ENCODE measurements around the gene ASB13.

Gene ASB13

GRCh38 chr10:5662708-5663579 lies 3.5 kb downstream of the ASB13 start:
- DNase-seq = no peak
- Mint-ChIP-seq H3K36me3 (ENCODE audit: low read depth) (peaks cover 2% of the 10 kb centered on the region), H3K4me3 (no peak overlapping the region), H3K27me3 (no peaks in the 10 kb centered on the region), H3K9me3 (no peaks in the 10 kb centered on the region), H3K4me1 (ENCODE audit: low read depth) (peaks cover 34% of the 10 kb centered on the region), H3K27ac (no peak overlapping the region)

GRCh38 chr10:5661043-5661442 lies 5.4 kb downstream of the ASB13 start:
- no peaks in the 10 kb centered on the region for H3K27me3 Mint-ChIP-seq
- no peaks in the 10 kb centered on the region for H3K36me3 Mint-ChIP-seq (ENCODE audit: low read depth)
- no peak for DNase-seq
- H3K4me3 Mint-ChIP-seq = no peak overlapping the region
- no peaks in the 10 kb centered on the region for H3K9me3 Mint-ChIP-seq
- H3K4me1 Mint-ChIP-seq (ENCODE audit: low read depth) = peaks cover 39% of the 10 kb centered on the region
- no peak overlapping the region for H3K27ac Mint-ChIP-seq

GRCh38 chr10:5659702-5660528 lies 6.5 kb downstream of the ASB13 start:
- no peak for DNase-seq
- no peak overlapping the region for H3K4me3 Mint-ChIP-seq
- no peak overlapping the region for H3K27ac Mint-ChIP-seq
- H3K9me3 Mint-ChIP-seq = no peaks in the 10 kb centered on the region
- peaks cover 43% of the 10 kb centered on the region for H3K4me1 Mint-ChIP-seq (ENCODE audit: low read depth)
- no peaks in the 10 kb centered on the region for H3K27me3 Mint-ChIP-seq
- no peaks in the 10 kb centered on the region for H3K36me3 Mint-ChIP-seq (ENCODE audit: low read depth)

- H3K27me3 Mint-ChIP-seq = no peaks in the 10 kb centered on the region
- H3K9me3 Mint-ChIP-seq = no peaks in the 10 kb centered on the region
- no peak overlapping the region for H3K27ac Mint-ChIP-seq
- no peak overlapping the region for H3K4me3 Mint-ChIP-seq
- DNase-seq = no peak
- peaks cover 47% of the 10 kb centered on the region for H3K4me1 Mint-ChIP-seq (ENCODE audit: low read depth)
- H3K36me3 Mint-ChIP-seq (ENCODE audit: low read depth) = no peaks in the 10 kb centered on the region
Observed at GRCh38 chr10:5658871-5659618, 7.3 kb downstream of the ASB13 start.

GRCh38 chr10:5656737-5657579 lies 9.4 kb downstream of the ASB13 start:
- Mint-ChIP-seq H3K4me1 (ENCODE audit: low read depth) (peaks cover 47% of the 10 kb centered on the region), H3K27me3 (no peaks in the 10 kb centered on the region), H3K36me3 (ENCODE audit: low read depth) (no peaks in the 10 kb centered on the region), H3K4me3 (no peak overlapping the region), H3K9me3 (no peaks in the 10 kb centered on the region), H3K27ac (peak overlapping the region; percentile 47)
- DNase-seq = no peak

- H3K4me3 Mint-ChIP-seq = no peak overlapping the region
- DNase-seq = no peak
- H3K9me3 Mint-ChIP-seq = no peaks in the 10 kb centered on the region
- H3K36me3 Mint-ChIP-seq (ENCODE audit: low read depth) = peaks cover 2% of the 10 kb centered on the region
- H3K27ac Mint-ChIP-seq = no peak overlapping the region
- H3K27me3 Mint-ChIP-seq = no peaks in the 10 kb centered on the region
- H3K4me1 Mint-ChIP-seq (ENCODE audit: low read depth) = peaks cover 41% of the 10 kb centered on the region
Observed at GRCh38 chr10:5655121-5655520, 11.3 kb downstream of the ASB13 start.

- H3K9me3 Mint-ChIP-seq = no peaks in the 10 kb centered on the region
Observed at GRCh38 chr10:5654218-5654755, 12.1 kb downstream of the ASB13 start.

GRCh38 chr10:5652746-5653145 lies 13.6 kb downstream of the ASB13 start:
- H3K4me1 Mint-ChIP-seq (ENCODE audit: low read depth) = peaks cover 35% of the 10 kb centered on the region
- H3K36me3 Mint-ChIP-seq (ENCODE audit: low read depth) = peaks cover 10% of the 10 kb centered on the region
- DNase-seq = no peak
- no peaks in the 10 kb centered on the region for H3K27me3 Mint-ChIP-seq
- no peaks in the 10 kb centered on the region for H3K9me3 Mint-ChIP-seq
- H3K27ac Mint-ChIP-seq = no peak overlapping the region
- H3K4me3 Mint-ChIP-seq = no peak overlapping the region

More at GRCh38 chr10:5654218-5654755, 12.1 kb downstream of the ASB13 start:
- H3K27ac Mint-ChIP-seq = no peak overlapping the region
- peaks cover 6% of the 10 kb centered on the region for H3K36me3 Mint-ChIP-seq (ENCODE audit: low read depth)
- DNase-seq = no peak
- peaks cover 34% of the 10 kb centered on the region for H3K4me1 Mint-ChIP-seq (ENCODE audit: low read depth)
- H3K4me3 Mint-ChIP-seq = no peak overlapping the region
- no peaks in the 10 kb centered on the region for H3K27me3 Mint-ChIP-seq

GRCh38 chr10:5651388-5651764 lies 15.0 kb downstream of the ASB13 start:
- no peaks in the 10 kb centered on the region for H3K27me3 Mint-ChIP-seq
- no peak overlapping the region for H3K27ac Mint-ChIP-seq
- H3K36me3 Mint-ChIP-seq (ENCODE audit: low read depth) = peaks cover 19% of the 10 kb centered on the region
- no peak overlapping the region for H3K4me3 Mint-ChIP-seq
- no peak for DNase-seq
- H3K4me1 Mint-ChIP-seq (ENCODE audit: low read depth) = peaks cover 21% of the 10 kb centered on the region
- H3K9me3 Mint-ChIP-seq = no peaks in the 10 kb centered on the region

GRCh38 chr10:5650664-5651387 lies 15.6 kb downstream of the ASB13 start:
- H3K36me3 Mint-ChIP-seq (ENCODE audit: low read depth) = peaks cover 19% of the 10 kb centered on the region
- H3K4me3 Mint-ChIP-seq = no peak overlapping the region
- DNase-seq = no peak
- no peak overlapping the region for H3K27ac Mint-ChIP-seq
- H3K27me3 Mint-ChIP-seq = no peaks in the 10 kb centered on the region
- no peaks in the 10 kb centered on the region for H3K9me3 Mint-ChIP-seq
- peaks cover 19% of the 10 kb centered on the region for H3K4me1 Mint-ChIP-seq (ENCODE audit: low read depth)

GRCh38 chr10:5649746-5650145 lies 16.6 kb downstream of the ASB13 start:
- H3K9me3 Mint-ChIP-seq = no peaks in the 10 kb centered on the region
- no peaks in the 10 kb centered on the region for H3K27me3 Mint-ChIP-seq
- no peak for DNase-seq
- peaks cover 19% of the 10 kb centered on the region for H3K36me3 Mint-ChIP-seq (ENCODE audit: low read depth)
- no peak overlapping the region for H3K4me3 Mint-ChIP-seq
- peaks cover 9% of the 10 kb centered on the region for H3K4me1 Mint-ChIP-seq (ENCODE audit: low read depth)
- no peak overlapping the region for H3K27ac Mint-ChIP-seq

GRCh38 chr10:5648494-5649457 lies 17.6 kb downstream of the ASB13 start:
- peaks cover 3% of the 10 kb centered on the region for H3K4me1 Mint-ChIP-seq (ENCODE audit: low read depth)
- no peaks in the 10 kb centered on the region for H3K9me3 Mint-ChIP-seq
- DNase-seq = no peak
- H3K36me3 Mint-ChIP-seq (ENCODE audit: low read depth) = peaks cover 23% of the 10 kb centered on the region
- no peak overlapping the region for H3K4me3 Mint-ChIP-seq
- H3K27ac Mint-ChIP-seq = peak overlapping the region; percentile 82
- H3K27me3 Mint-ChIP-seq = no peaks in the 10 kb centered on the region
